ENCODE results near the gene TMEM161B. TPM values are rescaled to one million over a fixed set of nuclear protein-coding genes. Genes with fewer than 3 reads are reported as not detected.

TMEM161B gene
- total and polyA plus RNA-seq, 2 of the 13 experiments (the other 11 are each of a cell fraction or from before 2014, with no cell fraction given), result 15.0 to 22.1 TPM

DNA sequence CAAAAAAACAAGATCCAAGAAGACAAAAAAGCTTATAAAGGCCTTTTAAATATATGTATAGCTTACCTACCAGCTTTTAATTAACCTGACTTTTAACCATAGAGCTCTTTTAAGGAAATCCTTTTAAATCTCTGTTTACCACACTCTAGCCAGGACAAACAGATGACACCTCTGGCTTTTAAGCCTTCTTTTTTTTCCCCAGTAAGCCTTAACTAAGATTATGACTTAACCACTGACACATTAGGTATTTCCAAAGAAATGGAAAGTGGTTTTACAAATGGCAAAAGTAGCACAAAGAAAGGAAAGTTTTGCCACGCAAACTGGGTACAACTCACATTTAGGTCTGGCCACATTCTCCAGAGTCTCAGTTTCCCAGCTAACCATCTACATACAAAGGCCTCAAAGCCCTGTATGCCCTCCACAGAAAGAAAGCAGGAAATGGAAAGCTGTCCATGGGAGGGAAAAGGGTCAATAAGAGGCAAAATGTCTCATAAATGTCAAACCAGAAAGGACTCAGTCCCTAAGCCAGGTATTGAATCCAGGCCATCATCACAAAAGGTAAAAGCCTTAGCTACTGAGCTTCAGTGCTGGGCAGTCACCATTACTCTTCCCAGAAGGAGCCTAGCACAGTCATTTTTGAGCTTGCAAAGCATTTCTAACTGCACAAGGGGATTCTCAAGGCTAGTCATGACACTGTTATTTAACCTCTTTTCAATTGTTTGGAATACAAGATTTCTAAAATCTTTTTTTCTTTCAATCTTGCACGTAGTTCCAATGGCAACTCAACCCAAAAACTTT, 19.7 kb downstream of the TMEM161B start:
- H3K9me3 ChIP-seq (ENCODE audit: low read length), result no peaks in the 10 kb centered on the region
- no peaks in the 10 kb centered on the region for H4K20me1 ChIP-seq (ENCODE audit: insufficient read depth, low read length)
- no peak for FAIRE-seq
- WGBS (ENCODE audit: low lambda C conversion rate), result 99% methylated on average over 2 of the region's 2 CpGs
- CTCF ChIA-PET (ENCODE audit: low intra/inter-chr PET ratio, low total read pairs), result no interaction called here
- TF ChIP-seq, protein P1, sequence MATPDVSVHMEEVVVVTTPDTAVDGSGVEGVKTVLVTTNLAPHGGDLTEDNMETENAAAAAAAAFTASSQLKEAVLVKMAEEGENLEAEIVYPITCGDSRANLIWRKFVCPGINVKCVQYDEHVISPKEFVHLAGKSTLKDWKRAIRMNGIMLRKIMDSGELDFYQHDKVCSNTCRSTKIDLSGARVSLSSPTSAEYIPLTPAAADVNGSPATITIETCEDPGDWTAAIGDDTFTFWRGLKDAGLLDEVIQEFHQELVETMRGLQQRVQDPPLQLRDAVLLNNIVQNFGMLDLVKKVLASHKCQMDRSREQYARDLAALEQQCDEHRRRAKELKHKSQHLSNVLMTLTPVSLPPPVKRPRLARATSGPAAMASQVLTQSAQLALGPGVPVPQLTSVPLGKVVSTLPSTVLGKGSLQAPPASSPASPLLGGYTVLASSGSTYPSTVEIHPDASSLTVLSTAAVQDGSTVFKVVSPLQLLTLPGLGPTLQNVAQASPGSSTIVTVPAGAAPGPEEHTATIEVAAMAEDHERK (CRISPR knock-in tag; IDR thresholded peaks at IDR 0.05; ENCODE audit: low read depth), result no peak
- TF ChIP-seq ZNF354B (CRISPR knock-in tag; IDR thresholded peaks at IDR 0.05), result no peak
- no peak for TF ChIP-seq SOX5 (CRISPR knock-in tag; IDR thresholded peaks at IDR 0.05; ENCODE audit: borderline replicate concordance)
- TF ChIP-seq, protein P2, sequence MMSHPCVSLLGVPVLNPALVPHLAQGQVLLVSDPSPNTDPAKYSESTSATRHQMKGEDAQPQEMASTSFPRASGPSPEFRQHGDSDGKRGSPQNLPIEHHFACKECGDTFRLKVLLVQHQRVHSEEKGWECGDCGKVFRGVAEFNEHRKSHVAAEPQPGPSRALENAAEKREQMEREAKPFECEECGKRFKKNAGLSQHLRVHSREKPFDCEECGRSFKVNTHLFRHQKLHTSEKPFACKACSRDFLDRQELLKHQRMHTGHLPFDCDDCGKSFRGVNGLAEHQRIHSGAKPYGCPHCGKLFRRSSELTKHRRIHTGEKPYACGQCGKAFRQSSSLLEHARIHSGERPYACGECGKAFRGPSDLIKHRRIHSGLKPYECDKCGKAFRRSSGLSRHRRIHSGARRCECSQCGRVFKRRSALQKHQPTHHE (CRISPR knock-in tag; IDR thresholded peaks at IDR 0.05; ENCODE audit: borderline replicate concordance), result no peak
- no peak for TF ChIP-seq ZNF432 (CRISPR knock-in tag; IDR thresholded peaks at IDR 0.05; ENCODE audit: borderline replicate concordance)
- no peak for TF ChIP-seq DMAP1 (CRISPR knock-in tag; IDR thresholded peaks at IDR 0.05)
- no peak for TF ChIP-seq HDAC6 (IDR thresholded peaks at IDR 0.05; ENCODE audit: low read depth, low read length)
- TF ChIP-seq CCDC6 (CRISPR knock-in tag; IDR thresholded peaks at IDR 0.05), result no peak
- TF ChIP-seq CBFB (CRISPR knock-in tag; IDR thresholded peaks at IDR 0.05), result no peak
- no peak for TF ChIP-seq MEF2D (CRISPR knock-in tag; IDR thresholded peaks at IDR 0.05)
- TF ChIP-seq, protein P3, sequence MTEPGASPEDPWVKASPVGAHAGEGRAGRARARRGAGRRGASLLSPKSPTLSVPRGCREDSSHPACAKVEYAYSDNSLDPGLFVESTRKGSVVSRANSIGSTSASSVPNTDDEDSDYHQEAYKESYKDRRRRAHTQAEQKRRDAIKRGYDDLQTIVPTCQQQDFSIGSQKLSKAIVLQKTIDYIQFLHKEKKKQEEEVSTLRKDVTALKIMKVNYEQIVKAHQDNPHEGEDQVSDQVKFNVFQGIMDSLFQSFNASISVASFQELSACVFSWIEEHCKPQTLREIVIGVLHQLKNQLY (CRISPR knock-in tag; IDR thresholded peaks at IDR 0.05), result no peak
- no peak for TF ChIP-seq SP140L (CRISPR knock-in tag; IDR thresholded peaks at IDR 0.05; ENCODE audit: borderline replicate concordance)
- TF ChIP-seq ZNF180 (CRISPR knock-in tag; IDR thresholded peaks at IDR 0.05; ENCODE audit: borderline replicate concordance, low read depth), result no peak
- no peak for TF ChIP-seq ZNF724P (CRISPR knock-in tag; IDR thresholded peaks at IDR 0.05; ENCODE audit: borderline replicate concordance)
- TF ChIP-seq ZNF510 (CRISPR knock-in tag; IDR thresholded peaks at IDR 0.05; ENCODE audit: low read depth), result no peak
- no peak for TF ChIP-seq MED8 (CRISPR knock-in tag; IDR thresholded peaks at IDR 0.05; ENCODE audit: insufficient replicate concordance)
- TF ChIP-seq HNRNPUL1 (IDR thresholded peaks at IDR 0.05; ENCODE audit: low read depth, low read length), result no peak
- no peak for TF ChIP-seq HMG20A (CRISPR knock-in tag; IDR thresholded peaks at IDR 0.05; ENCODE audit: borderline replicate concordance)
- no TSS peak for BruUV-seq (replicated peaks)
- H3K4me3 ChIP-seq (replicated peaks in 1 of 3; ENCODE audit: insufficient read depth in 1 of 3, low read depth in 2 of 3, low read length in 3 of 3), result no peak overlapping the region
- no peaks in the 10 kb centered on the region for H3K27me3 ChIP-seq (ENCODE audit: control insufficient read depth in 1 of 2, insufficient read depth in 2 of 2, low read length in 2 of 2)
- no peak for DNase-seq (ENCODE audit: low spot score)
- no peak for ATAC-seq
- no peak overlapping the region for H3K9ac ChIP-seq (ENCODE audit: insufficient read depth, low read depth, low read length)
- POLR2A ChIA-PET, result no interaction called here
- no peak overlapping the region for H3K4me2 ChIP-seq (ENCODE audit: low read depth, low read length)
- H3K79me2 ChIP-seq (ENCODE audit: insufficient read depth, low read length), result peaks cover 87% of the 10 kb centered on the region
- H3K36me3 ChIP-seq (replicated peaks in 1 of 2; ENCODE audit: control insufficient read depth in 1 of 2, insufficient read depth in 2 of 2, low read length in 2 of 2), result no peaks in the 10 kb centered on the region; a peak in 1 of 5 replicates
- intact Hi-C loops (cut with micrococcal nuclease; ENCODE audit: unreplicated experiment), result no loop called here
- H3K4me1 ChIP-seq (ENCODE audit: insufficient read depth, low read length), result peaks cover 52% of the 10 kb centered on the region
- H3K27ac ChIP-seq (ENCODE audit: extremely low read length, insufficient read depth, low read length), result no peak overlapping the region
- in situ Hi-C loops (cut with HindIII; ENCODE audit: extremely low pct_ligation_motif_present, low pct_unique_long_range_greater_than_20kb), result no loop called here
- no peak overlapping the region for H2AFZ ChIP-seq (ENCODE audit: low read length)

All from HepG2 (cell line).